Measurements from ENCODE around the gene AQP3.
"Not testable (repeated sequence)": the region's sequence is repeated elsewhere in the genome, so short reads cannot be mapped to it uniquely, and the experiment has no call there.

Gene AQP3

GRCh38 chr9:33426843-33427293 lies 20.5 kb downstream of the AQP3 start:
- Histone ChIP-seq H3K36me3 (no peaks in the 10 kb centered on the region), H3K9me3 (no peaks in the 10 kb centered on the region), H3K4me1 (ENCODE audit: control insufficient read depth in 1 of 2, insufficient read depth in 1 of 2, low read depth in 1 of 2, low read length in 1 of 2) (peaks cover 0 to 7% of the 10 kb centered on the region in 2 experiments), H3K27ac (no peak overlapping the region), H3K4me3 (ENCODE audit: low read depth in 1 of 2, low read length in 1 of 2) (no peak overlapping the region), H3K27me3 (no peaks in the 10 kb centered on the region)
- TF ChIP-seq, protein P1, sequence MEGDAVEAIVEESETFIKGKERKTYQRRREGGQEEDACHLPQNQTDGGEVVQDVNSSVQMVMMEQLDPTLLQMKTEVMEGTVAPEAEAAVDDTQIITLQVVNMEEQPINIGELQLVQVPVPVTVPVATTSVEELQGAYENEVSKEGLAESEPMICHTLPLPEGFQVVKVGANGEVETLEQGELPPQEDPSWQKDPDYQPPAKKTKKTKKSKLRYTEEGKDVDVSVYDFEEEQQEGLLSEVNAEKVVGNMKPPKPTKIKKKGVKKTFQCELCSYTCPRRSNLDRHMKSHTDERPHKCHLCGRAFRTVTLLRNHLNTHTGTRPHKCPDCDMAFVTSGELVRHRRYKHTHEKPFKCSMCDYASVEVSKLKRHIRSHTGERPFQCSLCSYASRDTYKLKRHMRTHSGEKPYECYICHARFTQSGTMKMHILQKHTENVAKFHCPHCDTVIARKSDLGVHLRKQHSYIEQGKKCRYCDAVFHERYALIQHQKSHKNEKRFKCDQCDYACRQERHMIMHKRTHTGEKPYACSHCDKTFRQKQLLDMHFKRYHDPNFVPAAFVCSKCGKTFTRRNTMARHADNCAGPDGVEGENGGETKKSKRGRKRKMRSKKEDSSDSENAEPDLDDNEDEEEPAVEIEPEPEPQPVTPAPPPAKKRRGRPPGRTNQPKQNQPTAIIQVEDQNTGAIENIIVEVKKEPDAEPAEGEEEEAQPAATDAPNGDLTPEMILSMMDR (IDR thresholded peaks at IDR 0.05) = no peak

DNA sequence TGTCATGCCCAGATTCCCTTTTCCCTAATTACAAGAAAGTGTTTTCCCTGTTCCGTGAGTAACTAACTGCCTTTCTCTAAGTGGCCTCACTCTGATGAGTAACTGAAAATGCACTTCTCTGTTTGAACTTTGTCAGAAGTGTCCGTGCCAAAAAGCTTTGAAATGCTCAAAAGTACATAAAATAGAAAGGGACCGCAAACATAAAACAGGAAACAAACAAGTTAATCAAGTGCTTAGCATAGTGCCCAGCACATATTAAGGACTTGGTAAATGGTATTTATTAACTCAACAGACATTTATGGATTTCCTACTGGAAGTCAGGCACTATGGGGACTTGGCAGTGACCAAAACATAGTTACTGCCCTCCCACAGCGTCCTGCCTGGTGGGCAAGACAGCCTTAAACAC lies 22.3 kb downstream of the AQP3 start:
- Histone ChIP-seq H3K27ac (no peak overlapping the region), H3K9me3 (no peaks in the 10 kb centered on the region), H3K27me3 (no peaks in the 10 kb centered on the region), H3K4me3 (ENCODE audit: low read depth in 1 of 2, low read length in 1 of 2) (no peak overlapping the region), H3K36me3 (no peaks in the 10 kb centered on the region), H3K4me1 (ENCODE audit: control insufficient read depth in 1 of 2, insufficient read depth in 1 of 2, low read depth in 1 of 2, low read length in 1 of 2) (no peaks in the 10 kb centered on the region)
- TF ChIP-seq, protein P1 (IDR thresholded peaks at IDR 0.05) = no peak

GRCh38 chr9:33424492-33424891 lies 22.9 kb downstream of the AQP3 start:
- H3K36me3 ChIP-seq; H3K27me3 ChIP-seq; H3K27ac ChIP-seq; H3K9me3 ChIP-seq; H3K4me3 ChIP-seq (ENCODE audit: low read depth in 1 of 2, low read length in 1 of 2); H3K4me1 ChIP-seq (ENCODE audit: control insufficient read depth in 1 of 2, insufficient read depth in 1 of 2, low read depth in 1 of 2, low read length in 1 of 2): not testable (repeated sequence)

DNA sequence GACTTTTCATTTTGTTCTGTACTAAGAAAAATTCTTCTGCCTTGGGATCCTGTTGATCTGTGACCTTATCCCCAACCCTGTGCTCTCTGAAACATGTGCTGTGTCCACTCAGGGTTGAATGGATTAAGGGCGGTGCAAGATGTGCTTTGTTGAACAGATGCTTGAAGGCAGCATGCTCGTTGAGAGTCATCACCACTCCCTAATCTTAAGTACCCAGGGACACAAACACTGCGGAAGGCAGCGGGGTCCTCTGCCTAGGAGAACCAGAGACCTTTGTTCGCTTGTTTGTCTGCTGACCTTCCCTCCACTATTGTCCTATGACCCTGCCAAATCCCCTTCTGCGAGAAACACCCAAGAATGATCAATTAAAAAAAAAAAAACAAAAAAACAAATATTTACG lies 23.4 kb downstream of the AQP3 start:
- H3K27me3 ChIP-seq; H3K27ac ChIP-seq; H3K4me1 ChIP-seq (ENCODE audit: control insufficient read depth in 1 of 2, insufficient read depth in 1 of 2, low read depth in 1 of 2, low read length in 1 of 2); H3K36me3 ChIP-seq; H3K4me3 ChIP-seq (ENCODE audit: low read depth in 1 of 2, low read length in 1 of 2); H3K9me3 ChIP-seq: not testable (repeated sequence)

- Histone ChIP-seq H3K4me1 (ENCODE audit: control insufficient read depth in 1 of 2, insufficient read depth in 1 of 2, low read depth in 1 of 2, low read length in 1 of 2) (no peaks in the 10 kb centered on the region), H3K4me3 (ENCODE audit: low read depth in 1 of 2, low read length in 1 of 2) (no peak overlapping the region), H3K9me3 (no peaks in the 10 kb centered on the region), H3K36me3 (no peaks in the 10 kb centered on the region), H3K27me3 (no peaks in the 10 kb centered on the region), H3K27ac (no peak overlapping the region)
- TF ChIP-seq, protein P1 (IDR thresholded peaks at IDR 0.05) = no peak
Measured at GRCh38 chr9:33419708-33420303, 27.6 kb downstream of the AQP3 start.

DNA sequence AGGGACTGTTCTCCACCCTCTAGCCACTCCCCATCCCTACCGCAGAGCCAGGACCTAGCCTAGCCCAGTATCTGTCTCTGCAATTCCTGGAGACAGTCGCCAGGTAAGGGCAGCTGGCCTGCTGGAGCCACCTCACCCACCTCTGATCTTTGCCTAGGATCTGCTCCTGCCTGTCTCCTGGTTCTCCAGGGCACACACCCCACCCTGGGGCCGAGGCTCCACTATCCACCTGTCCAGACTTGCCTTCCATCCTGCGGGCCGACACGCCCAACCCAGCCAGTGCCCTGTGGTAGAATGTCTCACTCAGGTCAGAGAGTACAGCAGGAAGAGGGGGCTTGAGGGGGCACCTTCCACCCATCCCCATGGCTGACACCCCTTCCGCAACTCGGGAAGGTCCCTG lies 29.3 kb downstream of the AQP3 start:
- H3K27ac ChIP-seq = no peak overlapping the region
- no peaks in the 10 kb centered on the region for H3K27me3 ChIP-seq
- H3K36me3 ChIP-seq = no peaks in the 10 kb centered on the region
- H3K4me3 ChIP-seq (ENCODE audit: low read depth in 1 of 2, low read length in 1 of 2) = no peak overlapping the region
- TF ChIP-seq, protein P1 (IDR thresholded peaks at IDR 0.05) = no peak
- no peaks in the 10 kb centered on the region for H3K4me1 ChIP-seq (ENCODE audit: control insufficient read depth in 1 of 2, insufficient read depth in 1 of 2, low read depth in 1 of 2, low read length in 1 of 2)
- no peaks in the 10 kb centered on the region for H3K9me3 ChIP-seq

- no peaks in the 10 kb centered on the region for H3K36me3 ChIP-seq
- no peaks in the 10 kb centered on the region for H3K4me1 ChIP-seq (ENCODE audit: control insufficient read depth in 1 of 2, insufficient read depth in 1 of 2, low read depth in 1 of 2, low read length in 1 of 2)
- H3K9me3 ChIP-seq = no peaks in the 10 kb centered on the region
- no peak overlapping the region for H3K4me3 ChIP-seq (ENCODE audit: low read depth in 1 of 2, low read length in 1 of 2)
- TF ChIP-seq, protein P1 (IDR thresholded peaks at IDR 0.05) = no peak
- H3K27ac ChIP-seq = no peak overlapping the region
- no peaks in the 10 kb centered on the region for H3K27me3 ChIP-seq
Measured at GRCh38 chr9:33416996-33417395, 30.4 kb downstream of the AQP3 start.
